Measurements from ENCODE around the gene FOSL2. TPM values are rescaled to one million over a fixed set of nuclear protein-coding genes. Genes with fewer than 3 reads are reported as not detected.

FOSL2 gene
- total RNA-seq, 1 experiment from 2014 or later, result 4.0 TPM

DNA sequence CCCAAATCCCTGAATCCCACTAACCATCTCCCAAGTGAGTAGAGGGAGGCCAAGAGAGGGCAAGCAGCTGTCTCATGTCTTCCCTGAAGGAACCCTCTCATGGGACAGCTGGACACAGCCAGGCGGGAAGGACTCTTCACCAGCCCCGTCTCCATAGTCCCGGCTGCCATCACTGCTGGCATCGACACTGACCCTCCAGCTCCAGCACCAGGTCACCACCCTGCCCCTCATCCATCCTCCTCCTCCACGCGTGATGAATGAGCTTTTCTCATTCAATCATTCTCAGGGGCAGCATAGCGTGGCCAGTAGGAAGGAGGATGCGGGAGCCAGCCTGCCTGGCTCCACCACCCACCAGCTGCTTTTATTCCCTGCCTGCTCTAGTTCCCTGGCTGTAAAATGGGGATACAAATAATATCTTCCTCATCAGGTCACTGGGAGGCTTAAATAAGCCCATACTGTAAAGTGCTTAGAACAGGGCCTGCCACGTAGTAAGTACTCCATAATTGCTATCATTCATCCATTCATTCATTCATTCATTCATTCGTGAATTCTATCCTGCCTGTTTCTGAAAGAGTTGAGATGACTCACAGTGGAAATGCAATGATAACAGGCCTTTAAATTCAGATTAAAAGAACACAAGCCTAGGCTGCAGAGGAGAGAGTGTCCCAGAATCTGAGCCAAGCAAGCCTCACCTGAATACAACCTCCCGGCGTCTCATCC is 30.5 kb upstream of the FOSL2 start:
- no peak overlapping the region for H3K27ac Mint-ChIP-seq

DNA sequence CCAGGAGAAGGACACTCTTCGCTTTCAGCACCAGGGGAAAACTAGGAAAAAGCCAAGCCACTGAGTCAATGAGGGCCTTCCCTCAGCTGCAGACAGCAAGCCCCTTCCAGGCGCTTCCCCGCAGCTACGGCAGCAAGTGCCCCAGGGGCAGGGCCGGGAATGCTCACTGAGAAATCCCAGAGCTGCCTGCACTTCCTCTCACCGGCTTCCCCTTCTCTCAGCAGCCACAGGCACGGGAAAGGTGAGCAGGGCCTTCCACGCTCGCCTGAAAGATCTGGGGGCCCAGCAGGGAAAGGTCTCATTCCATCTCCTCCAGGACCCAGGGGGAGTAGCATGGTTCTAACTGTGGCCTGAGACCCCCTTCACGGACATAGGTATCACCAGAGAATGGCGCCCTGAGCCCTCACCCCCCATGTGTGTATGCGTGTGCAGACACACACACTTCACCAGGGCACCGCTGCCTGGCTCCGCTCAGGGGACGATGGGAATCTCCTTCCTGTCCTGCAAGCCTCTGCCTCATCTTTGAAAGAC is 29.6 kb upstream of the FOSL2 start:
- TF ChIP-seq, protein P1, sequence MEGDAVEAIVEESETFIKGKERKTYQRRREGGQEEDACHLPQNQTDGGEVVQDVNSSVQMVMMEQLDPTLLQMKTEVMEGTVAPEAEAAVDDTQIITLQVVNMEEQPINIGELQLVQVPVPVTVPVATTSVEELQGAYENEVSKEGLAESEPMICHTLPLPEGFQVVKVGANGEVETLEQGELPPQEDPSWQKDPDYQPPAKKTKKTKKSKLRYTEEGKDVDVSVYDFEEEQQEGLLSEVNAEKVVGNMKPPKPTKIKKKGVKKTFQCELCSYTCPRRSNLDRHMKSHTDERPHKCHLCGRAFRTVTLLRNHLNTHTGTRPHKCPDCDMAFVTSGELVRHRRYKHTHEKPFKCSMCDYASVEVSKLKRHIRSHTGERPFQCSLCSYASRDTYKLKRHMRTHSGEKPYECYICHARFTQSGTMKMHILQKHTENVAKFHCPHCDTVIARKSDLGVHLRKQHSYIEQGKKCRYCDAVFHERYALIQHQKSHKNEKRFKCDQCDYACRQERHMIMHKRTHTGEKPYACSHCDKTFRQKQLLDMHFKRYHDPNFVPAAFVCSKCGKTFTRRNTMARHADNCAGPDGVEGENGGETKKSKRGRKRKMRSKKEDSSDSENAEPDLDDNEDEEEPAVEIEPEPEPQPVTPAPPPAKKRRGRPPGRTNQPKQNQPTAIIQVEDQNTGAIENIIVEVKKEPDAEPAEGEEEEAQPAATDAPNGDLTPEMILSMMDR (IDR thresholded peaks at IDR 0.05), result no peak
- TF ChIP-seq SOX15 (CRISPR knock-in tag; IDR thresholded peaks at IDR 0.05), result no peak
- TF ChIP-seq, protein P2, sequence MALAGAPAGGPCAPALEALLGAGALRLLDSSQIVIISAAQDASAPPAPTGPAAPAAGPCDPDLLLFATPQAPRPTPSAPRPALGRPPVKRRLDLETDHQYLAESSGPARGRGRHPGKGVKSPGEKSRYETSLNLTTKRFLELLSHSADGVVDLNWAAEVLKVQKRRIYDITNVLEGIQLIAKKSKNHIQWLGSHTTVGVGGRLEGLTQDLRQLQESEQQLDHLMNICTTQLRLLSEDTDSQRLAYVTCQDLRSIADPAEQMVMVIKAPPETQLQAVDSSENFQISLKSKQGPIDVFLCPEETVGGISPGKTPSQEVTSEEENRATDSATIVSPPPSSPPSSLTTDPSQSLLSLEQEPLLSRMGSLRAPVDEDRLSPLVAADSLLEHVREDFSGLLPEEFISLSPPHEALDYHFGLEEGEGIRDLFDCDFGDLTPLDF (CRISPR knock-in tag; IDR thresholded peaks at IDR 0.05), result no peak
- TF ChIP-seq, protein P3, sequence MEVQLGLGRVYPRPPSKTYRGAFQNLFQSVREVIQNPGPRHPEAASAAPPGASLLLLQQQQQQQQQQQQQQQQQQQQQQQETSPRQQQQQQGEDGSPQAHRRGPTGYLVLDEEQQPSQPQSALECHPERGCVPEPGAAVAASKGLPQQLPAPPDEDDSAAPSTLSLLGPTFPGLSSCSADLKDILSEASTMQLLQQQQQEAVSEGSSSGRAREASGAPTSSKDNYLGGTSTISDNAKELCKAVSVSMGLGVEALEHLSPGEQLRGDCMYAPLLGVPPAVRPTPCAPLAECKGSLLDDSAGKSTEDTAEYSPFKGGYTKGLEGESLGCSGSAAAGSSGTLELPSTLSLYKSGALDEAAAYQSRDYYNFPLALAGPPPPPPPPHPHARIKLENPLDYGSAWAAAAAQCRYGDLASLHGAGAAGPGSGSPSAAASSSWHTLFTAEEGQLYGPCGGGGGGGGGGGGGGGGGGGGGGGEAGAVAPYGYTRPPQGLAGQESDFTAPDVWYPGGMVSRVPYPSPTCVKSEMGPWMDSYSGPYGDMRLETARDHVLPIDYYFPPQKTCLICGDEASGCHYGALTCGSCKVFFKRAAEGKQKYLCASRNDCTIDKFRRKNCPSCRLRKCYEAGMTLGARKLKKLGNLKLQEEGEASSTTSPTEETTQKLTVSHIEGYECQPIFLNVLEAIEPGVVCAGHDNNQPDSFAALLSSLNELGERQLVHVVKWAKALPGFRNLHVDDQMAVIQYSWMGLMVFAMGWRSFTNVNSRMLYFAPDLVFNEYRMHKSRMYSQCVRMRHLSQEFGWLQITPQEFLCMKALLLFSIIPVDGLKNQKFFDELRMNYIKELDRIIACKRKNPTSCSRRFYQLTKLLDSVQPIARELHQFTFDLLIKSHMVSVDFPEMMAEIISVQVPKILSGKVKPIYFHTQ (CRISPR knock-in tag; IDR thresholded peaks at IDR 0.05), result no peak
- no peak for TF ChIP-seq PRRX2 (CRISPR knock-in tag; IDR thresholded peaks at IDR 0.05)
- peaks cover 6% of the 10 kb centered on the region; the same call in 1 of the 2 replicates for H3K27me3 Mint-ChIP-seq (ENCODE audit: low read depth)
- H3K27ac Mint-ChIP-seq, result no peak overlapping the region
- ChIA-PET CTCF (interaction anchor here (1.0 kb wide), 1 partner anchor 659 kb away, joined by 3 read pairs; no protein-coding TSS in a partner anchor), POLR2A (no interaction called here)
- no peak overlapping the region; the same call in 1 of the 2 replicates for H3K4me3 Mint-ChIP-seq
- H3K36me3 Mint-ChIP-seq, result no peaks in the 10 kb centered on the region
- ATAC-seq (peak; percentile 56), DNase-seq (ENCODE audit: low spot score) (peak; percentile 40)
- H3K4me1 Mint-ChIP-seq, result peaks cover 26% of the 10 kb centered on the region
- no peaks in the 10 kb centered on the region for H3K9me3 Mint-ChIP-seq

More for the DNA sequence above, 30.5 kb upstream of the FOSL2 start:
- CTCF ChIA-PET, result interaction anchor here (1.0 to 1.8 kb wide), 2 partner anchors 639 to 658 kb away, joined by 3 to 4 read pairs; no protein-coding TSS in a partner anchor
- H3K27me3 Mint-ChIP-seq (ENCODE audit: low read depth), result peaks cover 6% of the 10 kb centered on the region; the same call in 1 of the 2 replicates
- no peak for ATAC-seq
- no peak for TF ChIP-seq NR2C2 (CRISPR knock-in tag; IDR thresholded peaks at IDR 0.05)
- TF ChIP-seq ZNF232 (CRISPR knock-in tag; IDR thresholded peaks at IDR 0.05), result no peak
- TF ChIP-seq NFYB (CRISPR knock-in tag; conservative IDR thresholded peaks at IDR 0.05; ENCODE audit: low read depth), result no peak
- POLR2A ChIA-PET, result interaction anchor here (0.8 kb wide), 1 partner anchor 19 kb away, joined by 3 read pairs; no protein-coding TSS in a partner anchor
- H3K36me3 Mint-ChIP-seq, result no peaks in the 10 kb centered on the region
- no peak for DNase-seq (ENCODE audit: low spot score)
- peaks cover 22% of the 10 kb centered on the region for H3K4me1 Mint-ChIP-seq
- H3K9me3 Mint-ChIP-seq, result no peaks in the 10 kb centered on the region
- no peak overlapping the region for H3K4me3 Mint-ChIP-seq

DNA sequence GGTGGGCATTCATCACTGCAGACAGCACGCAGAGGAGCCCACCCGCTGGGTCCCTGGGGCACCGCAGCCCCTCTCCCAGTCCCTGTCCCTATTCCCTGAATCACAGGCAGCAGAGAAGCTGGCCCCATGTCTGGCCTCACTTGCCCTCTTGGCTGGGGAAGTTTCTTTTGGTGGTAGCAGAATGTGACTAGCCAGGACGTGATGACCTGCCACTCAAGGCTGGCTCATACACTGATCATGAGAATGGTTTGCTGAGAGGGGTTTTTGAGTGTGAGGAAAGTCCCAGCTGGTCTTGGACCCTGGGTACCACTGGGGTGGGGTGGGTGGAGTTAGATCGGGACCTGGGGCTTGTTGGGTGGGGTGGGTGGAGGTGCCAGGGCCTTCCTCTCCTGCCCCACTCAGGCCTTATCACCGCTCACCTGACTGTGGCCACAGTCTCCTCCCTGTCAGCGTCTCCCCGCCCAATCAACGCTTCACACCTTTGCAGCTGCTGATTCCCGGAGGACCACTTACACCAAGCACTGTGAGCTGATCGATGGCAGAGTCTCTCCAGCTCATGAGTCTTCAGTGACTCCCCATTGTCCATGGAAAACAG is 28.9 kb upstream of the FOSL2 start:
- ATAC-seq (no peak), DNase-seq (ENCODE audit: low spot score) (no peak)
- Mint-ChIP-seq H3K36me3 (no peaks in the 10 kb centered on the region), H3K27ac (no peak overlapping the region), H3K4me3 (no peak overlapping the region), H3K9me3 (no peaks in the 10 kb centered on the region), H3K27me3 (ENCODE audit: low read depth) (peaks cover 6% of the 10 kb centered on the region; the same call in 1 of the 2 replicates), H3K4me1 (peaks cover 26% of the 10 kb centered on the region)
- POLR2A ChIA-PET, result no interaction called here
- CTCF ChIA-PET, result interaction anchor here (0.6 kb wide), 1 partner anchor 66 kb away, joined by 5 read pairs; no protein-coding TSS in a partner anchor
- no peak for TF ChIP-seq GRHL2 (CRISPR knock-in tag; IDR thresholded peaks at IDR 0.05; ENCODE audit: insufficient replicate concordance, severe bottlenecking)
- TF ChIP-seq, protein P4, sequence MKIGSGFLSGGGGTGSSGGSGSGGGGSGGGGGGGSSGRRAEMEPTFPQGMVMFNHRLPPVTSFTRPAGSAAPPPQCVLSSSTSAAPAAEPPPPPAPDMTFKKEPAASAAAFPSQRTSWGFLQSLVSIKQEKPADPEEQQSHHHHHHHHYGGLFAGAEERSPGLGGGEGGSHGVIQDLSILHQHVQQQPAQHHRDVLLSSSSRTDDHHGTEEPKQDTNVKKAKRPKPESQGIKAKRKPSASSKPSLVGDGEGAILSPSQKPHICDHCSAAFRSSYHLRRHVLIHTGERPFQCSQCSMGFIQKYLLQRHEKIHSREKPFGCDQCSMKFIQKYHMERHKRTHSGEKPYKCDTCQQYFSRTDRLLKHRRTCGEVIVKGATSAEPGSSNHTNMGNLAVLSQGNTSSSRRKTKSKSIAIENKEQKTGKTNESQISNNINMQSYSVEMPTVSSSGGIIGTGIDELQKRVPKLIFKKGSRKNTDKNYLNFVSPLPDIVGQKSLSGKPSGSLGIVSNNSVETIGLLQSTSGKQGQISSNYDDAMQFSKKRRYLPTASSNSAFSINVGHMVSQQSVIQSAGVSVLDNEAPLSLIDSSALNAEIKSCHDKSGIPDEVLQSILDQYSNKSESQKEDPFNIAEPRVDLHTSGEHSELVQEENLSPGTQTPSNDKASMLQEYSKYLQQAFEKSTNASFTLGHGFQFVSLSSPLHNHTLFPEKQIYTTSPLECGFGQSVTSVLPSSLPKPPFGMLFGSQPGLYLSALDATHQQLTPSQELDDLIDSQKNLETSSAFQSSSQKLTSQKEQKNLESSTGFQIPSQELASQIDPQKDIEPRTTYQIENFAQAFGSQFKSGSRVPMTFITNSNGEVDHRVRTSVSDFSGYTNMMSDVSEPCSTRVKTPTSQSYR (CRISPR knock-in tag; IDR thresholded peaks at IDR 0.05), result no peak
- no peak for TF ChIP-seq RORB (CRISPR knock-in tag; IDR thresholded peaks at IDR 0.05)
- TF ChIP-seq, protein P5, sequence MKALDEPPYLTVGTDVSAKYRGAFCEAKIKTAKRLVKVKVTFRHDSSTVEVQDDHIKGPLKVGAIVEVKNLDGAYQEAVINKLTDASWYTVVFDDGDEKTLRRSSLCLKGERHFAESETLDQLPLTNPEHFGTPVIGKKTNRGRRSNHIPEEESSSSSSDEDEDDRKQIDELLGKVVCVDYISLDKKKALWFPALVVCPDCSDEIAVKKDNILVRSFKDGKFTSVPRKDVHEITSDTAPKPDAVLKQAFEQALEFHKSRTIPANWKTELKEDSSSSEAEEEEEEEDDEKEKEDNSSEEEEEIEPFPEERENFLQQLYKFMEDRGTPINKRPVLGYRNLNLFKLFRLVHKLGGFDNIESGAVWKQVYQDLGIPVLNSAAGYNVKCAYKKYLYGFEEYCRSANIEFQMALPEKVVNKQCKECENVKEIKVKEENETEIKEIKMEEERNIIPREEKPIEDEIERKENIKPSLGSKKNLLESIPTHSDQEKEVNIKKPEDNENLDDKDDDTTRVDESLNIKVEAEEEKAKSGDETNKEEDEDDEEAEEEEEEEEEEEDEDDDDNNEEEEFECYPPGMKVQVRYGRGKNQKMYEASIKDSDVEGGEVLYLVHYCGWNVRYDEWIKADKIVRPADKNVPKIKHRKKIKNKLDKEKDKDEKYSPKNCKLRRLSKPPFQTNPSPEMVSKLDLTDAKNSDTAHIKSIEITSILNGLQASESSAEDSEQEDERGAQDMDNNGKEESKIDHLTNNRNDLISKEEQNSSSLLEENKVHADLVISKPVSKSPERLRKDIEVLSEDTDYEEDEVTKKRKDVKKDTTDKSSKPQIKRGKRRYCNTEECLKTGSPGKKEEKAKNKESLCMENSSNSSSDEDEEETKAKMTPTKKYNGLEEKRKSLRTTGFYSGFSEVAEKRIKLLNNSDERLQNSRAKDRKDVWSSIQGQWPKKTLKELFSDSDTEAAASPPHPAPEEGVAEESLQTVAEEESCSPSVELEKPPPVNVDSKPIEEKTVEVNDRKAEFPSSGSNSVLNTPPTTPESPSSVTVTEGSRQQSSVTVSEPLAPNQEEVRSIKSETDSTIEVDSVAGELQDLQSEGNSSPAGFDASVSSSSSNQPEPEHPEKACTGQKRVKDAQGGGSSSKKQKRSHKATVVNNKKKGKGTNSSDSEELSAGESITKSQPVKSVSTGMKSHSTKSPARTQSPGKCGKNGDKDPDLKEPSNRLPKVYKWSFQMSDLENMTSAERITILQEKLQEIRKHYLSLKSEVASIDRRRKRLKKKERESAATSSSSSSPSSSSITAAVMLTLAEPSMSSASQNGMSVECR (CRISPR knock-in tag; IDR thresholded peaks at IDR 0.05; ENCODE audit: borderline replicate concordance), result no peak
- TF ChIP-seq ZNF423 (CRISPR knock-in tag; IDR thresholded peaks at IDR 0.05), result no peak
- no peak for TF ChIP-seq OVOL2 (CRISPR knock-in tag; IDR thresholded peaks at IDR 0.05; ENCODE audit: borderline replicate concordance)
- TF ChIP-seq ESRRA (CRISPR knock-in tag; IDR thresholded peaks at IDR 0.05; ENCODE audit: borderline replicate concordance), result no peak
